Ovary (tissue), 9 donors: ENCODE measurements around the gene CD70. TPM values are rescaled to one million over a fixed set of nuclear protein-coding genes. Genes with fewer than 3 reads are reported as not detected.
"Not testable (repeated sequence)": the region's sequence is repeated elsewhere in the genome, so short reads cannot be mapped to it uniquely, and the experiment has no call there.

Experiments used
- DNase-seq, 5 donors: peaks; one replicate each; pipeline ENCODE4 v3.0.0-alpha.2; 2019 to 2020
- H3K27ac ChIP-seq, 2 donors: fragments of 200-600 bp; one replicate each; pipeline versions ENCODE4 v1.5.1 to v1.8.0; 2019 to 2022
- H3K27me3 ChIP-seq: fragments of 200-600 bp; one replicate; pipeline ENCODE4 v1.8.0; 2022
- H3K36me3 ChIP-seq: fragments of 200-600 bp; sonication (generic); one replicate; pipeline ENCODE4 v1.5.1; 2019
- H3K4me1 ChIP-seq: one replicate; pipeline ENCODE4 v1.8.1; 2013; ENCODE audit warnings: mild to moderate bottlenecking, moderate library complexity; ENCODE audit not compliant: insufficient read depth
- H3K4me3 ChIP-seq: fragments of 200-600 bp; sonication (generic); one replicate; pipeline ENCODE4 v1.5.1; 2017
- H3K9me3 ChIP-seq, 2 donors: fragments of 200-600 bp in 1 of 2; sonication (generic) in 1 of 2; one replicate each; pipeline versions ENCODE4 v1.5.1 to v1.8.1; 2013 to 2019; ENCODE audit warnings: mild to moderate bottlenecking in 1 of 2, moderate library complexity in 1 of 2
- CTCF ChIP-seq, 3 donors: fragments of 450-650 bp in 2 of 3; fragments of 200-600 bp in 1 of 3; IDR thresholded peaks; one replicate each; pipeline versions ENCODE4 v1.5.1 to v1.8.0; 2016 to 2022; ENCODE audit warnings: antibody characterized with exemption in 3 of 3, mild to moderate bottlenecking in 1 of 3
- EP300 ChIP-seq: sonication (generic); formaldehyde crosslinking; IDR thresholded peaks from one replicate; pipeline ENCODE4 v1.6.1; 2017; ENCODE audit warnings: antibody characterized with exemption
- POLR2A ChIP-seq: fragments of 450-650 bp; IDR thresholded peaks from one replicate; pipeline ENCODE4 v1.6.1; 2017; ENCODE audit warnings: antibody characterized with exemption, mild to moderate bottlenecking, moderate library complexity
- WGBS, 3 donors: extraction: QIAGEN DNeasy Blood & Tissue Kit in 1 of 3; methylation state at CpG; one replicate each; pipeline versions ENCODE4 v1.1.5 to v1.1.7; 2013 to 2017; 5-methylcytosine and 5-hydroxymethylcytosine counted together
- intact Hi-C, 4 donors: fragments of 100-400 bp; cut with DNase I; formaldehyde crosslinking; loops; one replicate each; pipeline versions ENCODE4 v1.11.0 to v1.15.1; 2022 to 2023
- polyA plus RNA-seq, 2 donors: library from polyadenylated mRNA; stranded (reverse); fragments of 200-250 nt in 1 of 2; fragments of 350-450 nt in 1 of 2; fragmentation: Illumina TruSeq in 1 of 2; extraction: RNeasy Lipid Tissue Mini Kit (QIAGEN cat#74804) in 1 of 2; gene quantifications; one replicate each; pipeline ENCODE4 v1.2.3, GENCODE V29; 2013 to 2014
- total RNA-seq, 7 donors: library from RNA; depleted of rRNA in 2 of 7; stranded (reverse); fragments of >200 nt in 2 of 7; fragmentation: NEBNext Ultra II Directional in 3 of 7; extraction: Animal tissue kit (Norgen Biotek cat#: 25700) in 3 of 7; gene quantifications; one replicate each; pipeline versions ENCODE4 v1.1.0 to v1.2.4, GENCODE V29; 2016 to 2023
- donor health status: DM: no; HTN: no; CAD: no; lungs with moderate emphysema.
- donor health status: DM: no; HTN: no; CAD: no.
- donor health status: Bipolar disorder and iron deficiency.
- donor health status: DM: yes; HTN: yes; CAD: no.
- donor health status: DM: no; HTN: no; CAD: no.
- donor health status: DM: yes; HTN: yes; CAD: no.

The CD70 gene
- total and polyA plus RNA-seq, 9 donors: 0.31 TPM; not detected in 8

DNA sequence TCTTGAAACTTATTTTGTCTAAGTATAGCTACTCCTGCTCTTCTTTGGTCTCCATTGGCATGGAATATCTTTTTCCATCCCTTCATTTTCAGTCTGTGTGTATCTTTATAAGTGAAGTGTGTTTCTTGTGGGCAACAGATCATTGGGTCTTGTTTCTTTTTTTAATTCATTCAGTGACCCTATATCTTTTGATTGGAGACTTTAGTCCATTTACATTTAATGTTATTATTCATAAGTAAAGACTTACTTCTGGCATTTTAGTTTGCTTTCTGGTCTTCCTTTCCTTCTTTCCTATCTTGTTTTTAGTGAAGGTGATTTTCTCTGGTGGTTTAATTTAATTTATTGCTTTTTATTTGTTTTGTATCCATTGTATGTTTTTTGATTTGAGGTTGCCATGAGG, 19.8 kb downstream of the CD70 start:
- Histone ChIP-seq H3K4me3 (no peak overlapping the region), H3K36me3 (no peaks in the 10 kb centered on the region), H3K4me1 (no peaks in the 10 kb centered on the region), H3K9me3 (no peaks in the 10 kb centered on the region), H3K27me3 (no peaks in the 10 kb centered on the region), H3K27ac (no peak overlapping the region)
- TF ChIP-seq CTCF (IDR thresholded peaks at IDR 0.05): no peak
- intact Hi-C loops: no loop called here
- DNase-seq: no peak

- no peak overlapping the region for H3K27ac ChIP-seq
- WGBS, 3 donors: 43 to 89% (median 72%) methylated on average over 3 of the region's 3 CpGs
- no peak for DNase-seq
- intact Hi-C loops: no loop called here
- no peak overlapping the region for H3K4me3 ChIP-seq
- H3K9me3 ChIP-seq: no peaks in the 10 kb centered on the region
- H3K36me3 ChIP-seq: no peaks in the 10 kb centered on the region
- no peaks in the 10 kb centered on the region for H3K4me1 ChIP-seq
- TF ChIP-seq POLR2A (no peak), EP300 (no peak), CTCF (IDR thresholded peaks at IDR 0.05) (no peak)
- no peaks in the 10 kb centered on the region for H3K27me3 ChIP-seq
These were observed 20.2 kb downstream of the CD70 start for GRCh38 chr19:6570764-6571163.

- WGBS, 3 donors: 49 to 60% (median 52%) methylated on average over 3 of the region's 3 CpGs
- peaks cover 0 to under 1% of the 10 kb centered on the region in 2 donors for H3K9me3 ChIP-seq
- no peak overlapping the region for H3K4me3 ChIP-seq
- no peak overlapping the region for H3K27ac ChIP-seq
- TF ChIP-seq POLR2A: no peak
- TF ChIP-seq EP300: no peak
- TF ChIP-seq CTCF (IDR thresholded peaks at IDR 0.05): no peak
- intact Hi-C loops: no loop called here
- H3K4me1 ChIP-seq: no peaks in the 10 kb centered on the region
- no peak for DNase-seq
- H3K27me3 ChIP-seq: no peaks in the 10 kb centered on the region
- H3K36me3 ChIP-seq: no peaks in the 10 kb centered on the region
These were observed 22.1 kb downstream of the CD70 start for GRCh38 chr19:6568816-6569215.

GRCh38 chr19:6568010-6568526, 22.9 kb downstream of the CD70 start:
- Histone ChIP-seq H3K27ac (no peak overlapping the region), H3K36me3 (no peaks in the 10 kb centered on the region), H3K9me3 (peaks cover 0 to 3% of the 10 kb centered on the region in 2 donors), H3K27me3 (no peaks in the 10 kb centered on the region), H3K4me3 (no peak overlapping the region), H3K4me1 (no peaks in the 10 kb centered on the region)
- 54 to 68% (median 63%) methylated on average over 8 of the region's 8 CpGs for WGBS, 3 donors
- DNase-seq: no peak
- intact Hi-C loops: no loop called here
- no peak for TF ChIP-seq POLR2A
- TF ChIP-seq EP300: no peak
- no peak for TF ChIP-seq CTCF (IDR thresholded peaks at IDR 0.05)

DNA sequence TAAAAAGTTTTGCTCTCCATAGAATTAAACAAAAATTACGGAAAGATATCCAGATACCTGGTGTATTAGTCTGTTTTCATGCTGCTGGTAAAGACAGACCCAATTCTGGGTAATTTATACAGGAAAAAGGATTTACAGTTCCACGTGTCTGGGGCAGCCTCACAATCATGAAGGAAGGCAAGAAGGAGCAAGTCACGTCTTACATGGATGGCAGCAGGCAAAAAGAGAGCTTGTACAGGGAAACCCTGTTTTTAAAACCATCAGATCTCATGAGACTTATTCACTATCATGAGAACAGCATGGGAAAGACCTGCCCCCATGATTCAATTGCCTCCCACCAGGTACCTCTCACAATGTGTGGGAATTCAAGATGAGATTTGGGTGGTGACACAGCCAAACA, 24.2 kb downstream of the CD70 start:
- DNase-seq, H3K27me3 ChIP-seq, H3K36me3 ChIP-seq, H3K27ac ChIP-seq, H3K9me3 ChIP-seq, H3K4me3 ChIP-seq, H3K4me1 ChIP-seq, intact Hi-C loops: not testable (repeated sequence)
- WGBS, 3 donors: 57 to 74% (median 60%) methylated on average over 3 of the region's 3 CpGs
